HepG2 (cell line): Measurements from ENCODE around the gene YIPF3.

Source experiments
- ZC3H4 ChIP-seq: sonication (generic); formaldehyde crosslinking; IDR thresholded peaks from 2 replicates; pipeline ENCODE4 v1.4.0; 2020; ENCODE audit warnings: missing genetic modification reagents, borderline replicate concordance
- ZNF691 ChIP-seq: sonication (generic); formaldehyde crosslinking; IDR thresholded peaks from 2 replicates; pipeline ENCODE4 v1.4.0; 2020; ENCODE audit warnings: missing genetic modification reagents, low read depth, mild to moderate bottlenecking, borderline replicate concordance
- ZNF766 ChIP-seq: sonication (generic); formaldehyde crosslinking; IDR thresholded peaks from 2 replicates; pipeline ENCODE4 v1.5.0; 2020; ENCODE audit warnings: missing genetic modification reagents, borderline replicate concordance

DNA sequence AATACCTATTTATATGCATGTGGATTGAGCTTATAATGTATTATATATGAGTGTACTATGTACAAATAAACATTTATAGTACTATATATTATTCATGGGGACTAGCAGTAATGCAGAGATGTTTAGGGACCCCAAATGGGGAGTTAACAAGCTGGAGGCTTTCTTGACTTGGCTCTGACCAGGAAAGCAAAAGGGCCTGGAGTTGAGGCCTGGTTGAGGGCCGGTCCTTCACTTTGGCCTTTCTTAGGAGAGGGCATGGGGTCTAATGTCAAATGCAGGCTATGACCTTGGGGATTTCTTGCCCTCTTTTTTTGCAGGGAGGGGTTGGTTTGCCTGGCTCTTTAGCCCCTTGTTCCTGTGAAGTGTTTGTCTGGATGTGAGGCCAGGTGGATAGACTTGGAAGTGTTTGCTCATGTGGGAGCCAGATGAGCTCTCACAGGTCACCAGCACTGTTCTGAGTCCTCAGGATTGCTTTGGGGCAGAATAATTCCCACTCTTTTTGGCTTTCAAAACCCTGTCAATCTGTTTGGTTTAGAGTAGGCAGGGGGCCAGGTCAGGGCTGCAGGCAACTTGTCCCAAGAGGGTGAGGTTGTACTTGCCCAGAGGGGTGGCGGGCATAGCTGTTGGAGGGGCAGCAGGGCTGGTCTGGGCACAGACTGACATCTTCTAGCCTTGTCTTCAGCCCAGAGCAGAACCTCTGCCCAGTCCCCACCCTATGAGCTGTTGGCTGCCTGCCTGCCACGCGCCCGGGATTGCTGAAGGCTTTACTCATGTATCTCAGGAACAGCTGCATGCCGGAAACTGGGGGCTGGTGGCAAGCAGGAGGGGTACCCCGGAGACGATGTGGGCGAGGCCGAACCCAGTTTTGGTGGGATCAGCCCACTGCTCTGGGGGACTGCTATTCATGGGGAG, 24.7 kb downstream of the YIPF3 start:
- no peak for TF ChIP-seq ZNF766 (CRISPR knock-in tag)
- no peak for TF ChIP-seq ZNF691
- TF ChIP-seq ZC3H4 (CRISPR knock-in tag): no peak
